GM12872 (cell line): ENCODE measurements around the gene RBFOX1.

ENCODE experiments used
- TF ChIP-seq, protein P1 (sequence below): IDR thresholded peaks from 3 replicates; pipeline ENCODE4 v1.5.1; 2011; ENCODE audit warnings: low read depth, mild to moderate bottlenecking, low read length, moderate library complexity; ENCODE audit not compliant: insufficient read depth

The RBFOX1 gene

GRCh38 chr16:7318686-7319085 lies 14.0 kb upstream of the RBFOX1 start:
- TF ChIP-seq, protein P1, sequence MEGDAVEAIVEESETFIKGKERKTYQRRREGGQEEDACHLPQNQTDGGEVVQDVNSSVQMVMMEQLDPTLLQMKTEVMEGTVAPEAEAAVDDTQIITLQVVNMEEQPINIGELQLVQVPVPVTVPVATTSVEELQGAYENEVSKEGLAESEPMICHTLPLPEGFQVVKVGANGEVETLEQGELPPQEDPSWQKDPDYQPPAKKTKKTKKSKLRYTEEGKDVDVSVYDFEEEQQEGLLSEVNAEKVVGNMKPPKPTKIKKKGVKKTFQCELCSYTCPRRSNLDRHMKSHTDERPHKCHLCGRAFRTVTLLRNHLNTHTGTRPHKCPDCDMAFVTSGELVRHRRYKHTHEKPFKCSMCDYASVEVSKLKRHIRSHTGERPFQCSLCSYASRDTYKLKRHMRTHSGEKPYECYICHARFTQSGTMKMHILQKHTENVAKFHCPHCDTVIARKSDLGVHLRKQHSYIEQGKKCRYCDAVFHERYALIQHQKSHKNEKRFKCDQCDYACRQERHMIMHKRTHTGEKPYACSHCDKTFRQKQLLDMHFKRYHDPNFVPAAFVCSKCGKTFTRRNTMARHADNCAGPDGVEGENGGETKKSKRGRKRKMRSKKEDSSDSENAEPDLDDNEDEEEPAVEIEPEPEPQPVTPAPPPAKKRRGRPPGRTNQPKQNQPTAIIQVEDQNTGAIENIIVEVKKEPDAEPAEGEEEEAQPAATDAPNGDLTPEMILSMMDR = no peak

DNA sequence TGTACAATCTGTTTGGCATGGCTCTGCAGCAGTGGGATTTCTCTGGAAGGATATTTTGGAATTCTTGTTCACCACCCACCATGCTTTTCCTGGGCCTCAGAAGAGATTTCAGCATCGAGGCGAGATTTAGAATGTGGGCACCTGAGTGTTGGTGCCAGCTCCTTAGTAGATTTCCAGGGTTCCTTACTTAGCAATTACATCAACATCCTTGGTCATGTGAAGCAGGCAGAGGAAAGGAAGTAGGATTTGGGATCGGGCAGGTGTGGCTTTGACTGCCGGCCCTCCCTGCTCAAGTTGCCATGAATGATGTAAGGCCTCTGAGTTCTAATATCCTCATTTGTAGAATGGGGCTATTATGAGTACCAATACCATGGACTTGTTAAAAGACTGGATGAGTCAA lies 13.1 kb upstream of the RBFOX1 start:
- TF ChIP-seq, protein P1 = no peak

DNA sequence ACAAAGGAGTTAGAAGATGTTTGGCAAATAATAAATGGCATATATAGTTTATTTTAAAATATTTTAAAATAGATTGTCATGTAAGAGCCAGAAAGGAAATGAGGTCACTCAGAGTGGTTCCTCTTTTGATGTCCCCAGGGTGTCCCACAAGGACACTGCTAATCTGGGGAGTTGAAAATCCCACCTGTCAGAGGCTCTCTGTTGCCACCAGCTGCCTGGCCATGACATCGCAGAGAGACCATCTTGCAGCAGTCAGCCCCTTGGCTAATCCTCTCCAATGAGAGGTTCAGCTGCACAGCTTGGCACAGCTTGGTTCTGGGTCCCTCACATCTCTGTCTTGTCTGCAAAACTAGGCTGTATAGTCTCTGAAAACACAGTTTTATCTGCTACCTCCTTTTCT lies 11.0 kb upstream of the RBFOX1 start:
- TF ChIP-seq, protein P1 = no peak

DNA sequence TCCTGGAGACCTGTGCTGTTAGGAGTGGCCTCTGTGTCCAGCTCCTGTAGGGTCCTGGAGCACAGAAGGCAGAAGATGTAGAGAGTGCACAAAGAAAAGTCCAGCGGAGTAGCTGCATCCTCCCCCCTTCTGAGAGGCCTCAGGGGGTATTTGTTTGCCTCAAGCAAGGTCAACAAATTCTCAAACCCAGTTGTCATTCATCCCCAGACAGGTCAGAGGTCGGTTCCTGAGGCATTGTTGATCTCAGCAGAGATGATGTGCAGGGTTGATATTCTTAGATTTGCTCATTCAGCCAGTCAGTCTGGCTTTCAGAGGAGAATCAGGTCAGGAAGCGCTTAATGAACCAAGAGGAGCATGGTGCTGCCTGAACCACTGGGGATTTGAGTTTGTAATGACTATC lies 8.3 kb upstream of the RBFOX1 start:
- TF ChIP-seq, protein P1 = no peak

DNA sequence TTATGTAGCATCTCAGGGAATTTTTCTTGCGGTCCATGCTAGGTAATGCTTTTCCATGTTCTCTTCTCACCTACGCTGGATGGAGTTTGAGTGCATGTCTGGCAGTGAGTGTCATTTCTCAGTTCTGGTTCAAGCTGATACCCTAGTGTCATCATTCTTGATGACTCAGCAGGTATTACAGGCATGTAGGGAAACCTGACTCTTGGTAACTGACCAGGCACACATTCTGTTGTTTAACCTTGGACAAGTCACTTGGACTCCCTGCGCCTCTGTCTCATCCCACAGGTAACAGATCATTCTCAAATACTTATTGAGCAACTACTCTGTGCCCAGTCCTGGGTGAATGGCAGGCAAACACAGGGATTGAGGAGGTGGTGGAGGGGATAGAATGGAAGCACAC lies 6.8 kb upstream of the RBFOX1 start:
- TF ChIP-seq, protein P1 = no peak

- TF ChIP-seq, protein P1 = no peak
Measured at GRCh38 chr16:7330709-7331108, 1.9 kb upstream of the RBFOX1 start.

DNA sequence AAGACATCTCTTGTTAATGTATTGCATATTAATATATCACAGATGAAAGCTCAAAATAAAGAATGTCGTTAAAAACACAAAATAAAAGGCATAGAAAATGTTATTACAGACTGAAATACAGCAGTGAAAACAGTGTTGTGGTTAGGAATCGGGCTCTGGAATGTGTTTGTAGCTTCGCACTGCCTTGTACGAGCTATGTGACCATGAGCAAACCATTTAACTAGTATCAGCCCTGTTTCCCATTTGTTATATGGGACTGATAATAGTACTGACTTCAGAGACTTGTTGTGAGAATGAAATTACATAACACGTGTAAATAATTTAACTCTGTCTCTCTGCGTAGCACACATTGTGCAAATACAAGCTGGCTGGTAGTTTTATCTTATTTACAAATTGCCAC lies 648 bp upstream of the RBFOX1 start:
- TF ChIP-seq, protein P1 = no peak

- TF ChIP-seq, protein P1 = no peak
Measured at GRCh38 chr16:7333180-7333725, 608 bp downstream of the RBFOX1 start.
